Adipocyte (in vitro differentiated cells): ENCODE results near the gene SCUBE2.

Source experiments
- DNase-seq: peaks from one replicate; pipeline ENCODE4 v3.0.0-alpha.2; 2015; ENCODE audit warnings: low read depth
- H3K27me3 ChIP-seq: replicated peaks from 2 replicates; pipeline ENCODE4 v1.7.0; 2013; ENCODE audit warnings: mild to moderate bottlenecking, low read length, moderate library complexity; ENCODE audit not compliant: control insufficient read depth, insufficient read depth
- H3K36me3 ChIP-seq: 2 replicates; pipeline ENCODE4 v1.7.0; 2013; ENCODE audit warnings: low read length, mild to moderate bottlenecking, moderate library complexity; ENCODE audit not compliant: control insufficient read depth, insufficient read depth, severe bottlenecking
- H3K4me1 ChIP-seq: 2 replicates; pipeline ENCODE4 v1.7.0; 2013; ENCODE audit warnings: mild to moderate bottlenecking, low read length, moderate library complexity; ENCODE audit not compliant: control insufficient read depth, insufficient read depth
- H3K4me3 ChIP-seq: 2 replicates; pipeline ENCODE4 v1.7.0; 2013; ENCODE audit warnings: mild to moderate bottlenecking, low read length, moderate library complexity
- H3K9ac ChIP-seq: 2 replicates; pipeline ENCODE4 v1.7.0; 2013; ENCODE audit warnings: mild to moderate bottlenecking, low read length, moderate library complexity
- H3K9me3 ChIP-seq: 2 replicates; pipeline ENCODE4 v1.7.0; 2013; ENCODE audit warnings: mild to moderate bottlenecking, low read length, moderate library complexity; ENCODE audit not compliant: control insufficient read depth

Gene SCUBE2

DNA sequence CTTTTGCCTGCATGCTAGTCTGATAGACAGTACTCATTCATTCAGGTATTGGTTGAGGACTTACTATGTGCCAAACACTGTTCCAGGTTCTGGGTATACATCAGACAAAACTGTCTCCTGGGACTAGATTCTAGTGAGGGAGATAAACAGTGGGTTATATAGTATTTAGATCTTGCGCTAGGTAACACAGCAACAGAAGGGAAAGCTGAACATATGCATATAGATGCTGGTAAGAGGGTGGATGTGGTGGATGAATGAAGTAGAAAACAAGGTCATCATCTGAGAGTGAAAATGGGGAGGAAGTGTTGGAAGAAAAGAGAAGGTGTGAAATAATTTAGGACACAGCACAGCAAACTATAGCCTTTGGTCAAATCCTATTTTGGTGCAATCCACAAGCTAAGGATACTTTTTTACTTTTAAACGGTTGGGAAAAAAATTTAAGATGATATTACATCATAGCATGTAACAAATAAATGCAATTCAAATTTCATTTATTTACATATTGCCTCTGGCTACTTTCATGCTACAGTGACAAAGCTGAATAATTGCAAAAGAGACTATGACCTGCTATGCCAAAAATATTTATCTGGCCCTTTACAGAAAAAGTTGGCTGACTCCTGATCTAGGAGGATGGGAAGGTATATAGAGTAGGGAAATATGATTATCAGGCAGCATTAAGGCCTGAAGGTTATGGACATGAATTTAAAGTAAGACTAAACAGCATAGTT is 120.0 kb downstream of the SCUBE2 start:
- Histone ChIP-seq H3K9me3 (no peaks in the 10 kb centered on the region), H3K4me3 (no peak overlapping the region), H3K9ac (no peak overlapping the region), H3K27me3 (no peaks in the 10 kb centered on the region), H3K4me1 (peaks cover 3% of the 10 kb centered on the region), H3K36me3 (no peaks in the 10 kb centered on the region)
- DNase-seq = peak; percentile 59
